ENCODE measurements around the gene DEPDC5.

DNA sequence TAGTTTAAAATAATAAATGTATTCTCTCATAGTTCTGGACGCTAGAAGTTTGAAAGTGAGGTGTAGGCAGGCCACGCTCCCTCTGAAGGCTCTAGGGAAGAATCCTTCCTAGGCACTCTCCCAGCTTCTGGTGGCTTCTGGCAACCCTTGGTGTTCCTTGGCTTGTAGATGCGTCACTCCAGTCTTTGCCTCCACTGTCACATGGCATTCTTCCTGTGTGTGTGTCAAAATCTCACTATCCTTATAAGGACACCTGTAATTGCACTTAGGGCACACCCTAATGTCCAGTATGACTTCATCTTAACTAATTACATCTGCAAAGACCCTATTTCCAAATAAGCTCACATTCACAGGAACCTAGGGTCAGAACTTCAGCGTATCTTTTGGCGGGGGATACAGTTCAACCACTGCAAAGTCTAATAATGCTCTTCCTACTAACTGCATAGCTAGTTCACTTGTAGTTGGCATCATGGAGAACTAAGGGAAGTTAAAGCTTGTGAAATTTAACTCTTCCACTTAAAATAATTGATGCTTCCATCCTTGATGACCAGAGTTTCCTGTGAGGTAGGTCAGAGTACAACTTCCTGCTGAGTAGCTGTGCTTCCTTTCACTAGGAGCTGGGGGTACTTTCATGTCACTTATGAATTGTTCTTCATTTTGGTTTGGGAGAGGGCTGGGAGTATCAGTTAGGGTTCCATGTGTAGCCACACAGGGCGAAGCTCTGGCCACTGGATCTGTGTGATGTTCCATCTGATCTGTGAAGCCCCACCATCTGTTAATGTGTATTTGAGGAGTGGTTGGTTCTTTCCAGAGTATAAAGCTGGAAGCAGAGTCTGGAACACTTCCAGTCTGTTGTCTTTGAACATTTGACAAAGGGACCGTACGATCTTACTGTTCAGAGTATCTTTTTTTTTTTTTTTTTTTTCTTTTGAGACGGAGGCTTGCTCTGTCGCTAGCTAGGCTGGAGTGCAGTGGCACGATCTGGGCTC lies 201.0 kb downstream of the DEPDC5 start:
- TF ChIP-seq, protein P1, sequence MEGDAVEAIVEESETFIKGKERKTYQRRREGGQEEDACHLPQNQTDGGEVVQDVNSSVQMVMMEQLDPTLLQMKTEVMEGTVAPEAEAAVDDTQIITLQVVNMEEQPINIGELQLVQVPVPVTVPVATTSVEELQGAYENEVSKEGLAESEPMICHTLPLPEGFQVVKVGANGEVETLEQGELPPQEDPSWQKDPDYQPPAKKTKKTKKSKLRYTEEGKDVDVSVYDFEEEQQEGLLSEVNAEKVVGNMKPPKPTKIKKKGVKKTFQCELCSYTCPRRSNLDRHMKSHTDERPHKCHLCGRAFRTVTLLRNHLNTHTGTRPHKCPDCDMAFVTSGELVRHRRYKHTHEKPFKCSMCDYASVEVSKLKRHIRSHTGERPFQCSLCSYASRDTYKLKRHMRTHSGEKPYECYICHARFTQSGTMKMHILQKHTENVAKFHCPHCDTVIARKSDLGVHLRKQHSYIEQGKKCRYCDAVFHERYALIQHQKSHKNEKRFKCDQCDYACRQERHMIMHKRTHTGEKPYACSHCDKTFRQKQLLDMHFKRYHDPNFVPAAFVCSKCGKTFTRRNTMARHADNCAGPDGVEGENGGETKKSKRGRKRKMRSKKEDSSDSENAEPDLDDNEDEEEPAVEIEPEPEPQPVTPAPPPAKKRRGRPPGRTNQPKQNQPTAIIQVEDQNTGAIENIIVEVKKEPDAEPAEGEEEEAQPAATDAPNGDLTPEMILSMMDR (IDR thresholded peaks at IDR 0.05) = no peak
- no peak for TF ChIP-seq POLR2A (IDR thresholded peaks at IDR 0.05)

Measured in breast epithelium (tissue), 3 donors.